GM12878 (cell line): ENCODE results near the gene SLA2. TPM values are rescaled to one million over a fixed set of nuclear protein-coding genes. Genes with fewer than 3 reads are reported as not detected.

ENCODE experiments used
- ATAC-seq: fragments of 200-7000 bp; cut with Tn5 transposase; 3 replicates; pipeline ENCODE4 v1.9.1; 2020; ENCODE audit warnings: mild to moderate bottlenecking, moderate library complexity
- BruUV-seq: library from RNA; stranded (reverse); fragments of 400-500 nt; replicated peaks from 2 replicates; lab custom pipeline; 2021; lab: Mats Ljungman, UMichigan
- CTCF ChIA-PET: fragments of 300-600 bp; sonication (Branson Sonifier 250); formaldehyde crosslinking; extraction: SDS; loops from one replicate; lab custom pipeline; 2021; ENCODE audit warnings: inconsistent platforms; lab: Yijun Ruan, JAX
- POLR2A ChIA-PET: fragments of 350-600 bp; formaldehyde crosslinking; extraction: SDS; loops from one replicate; lab custom pipeline; 2021; ENCODE audit warnings: inconsistent platforms; lab: Charles Lee
- RAD21 ChIA-PET: fragments of 300-600 bp; sonication (Branson Sonifier 250); formaldehyde crosslinking; loops from one replicate; lab custom pipeline; 2023; ENCODE audit warnings: antibody characterized with exemption; ENCODE audit not compliant: unreplicated experiment; lab: Charles Lee
- SMC1A ChIA-PET: fragments of 300-600 bp; sonication (Branson Sonifier 250); formaldehyde crosslinking; loops from one replicate; lab custom pipeline; 2023; ENCODE audit not compliant: unreplicated experiment, uncharacterized antibody; lab: Charles Lee
- DNase-seq: peaks from one replicate; pipeline ENCODE4 v3.0.0-alpha.2; 2011; ENCODE audit warnings: low read depth, low spot score
- FAIRE-seq: peaks from 3 replicates; lab custom pipeline; 2011; peaks lifted over from hg19 to GRCh38; lab: Jason Lieb, UNC
- H2AFZ ChIP-seq: 2 replicates; pipeline ENCODE4 v1.6.0; 2011; ENCODE audit warnings: low read depth, low read length, control low read depth; ENCODE audit not compliant: control insufficient read depth
- H3K27ac ChIP-seq: 2 replicates; pipeline ENCODE4 v1.5.1; 2011; ENCODE audit warnings: control low read depth; ENCODE audit not compliant: control insufficient read depth, insufficient read depth
- H3K27me3 ChIP-seq, 2 experiments: replicated peaks in 1 of 2; 2 replicates each; pipeline versions ENCODE4 v1.6.0 to v1.6.1; 2011; ENCODE audit warnings: low read length in 1 of 2; ENCODE audit not compliant: control insufficient read depth in 2 of 2, insufficient read depth in 2 of 2
- H3K36me3 ChIP-seq, 2 experiments: 2 replicates each; pipeline ENCODE4 v1.5.1; 2011; ENCODE audit warnings: low read length in 1 of 2; ENCODE audit not compliant: control insufficient read depth in 2 of 2, insufficient read depth in 2 of 2
- H3K4me1 ChIP-seq: 2 replicates; pipeline ENCODE4 v1.6.1; 2011; ENCODE audit warnings: mild to moderate bottlenecking, low read length, moderate library complexity, mixed read lengths; ENCODE audit not compliant: control insufficient read depth, insufficient read depth
- H3K4me2 ChIP-seq: 2 replicates; pipeline ENCODE4 v1.6.0; 2011; ENCODE audit warnings: control low read depth; ENCODE audit not compliant: control insufficient read depth, insufficient read depth
- H3K4me3 ChIP-seq: fragments of 200-600 bp; sonication (generic); 2 replicates; pipeline ENCODE4 v1.5.1; 2016
- H3K79me2 ChIP-seq: 2 replicates; pipeline ENCODE4 v1.6.0; 2011; ENCODE audit warnings: low read length; ENCODE audit not compliant: control insufficient read depth, insufficient read depth
- H3K9ac ChIP-seq: 2 replicates; pipeline ENCODE4 v1.8.0; 2011; ENCODE audit warnings: low read length, control low read depth, mixed read lengths; ENCODE audit not compliant: control insufficient read depth, insufficient read depth
- H3K9me3 ChIP-seq: replicated peaks from 3 replicates; pipeline ENCODE4 v1.5.1; 2011; ENCODE audit warnings: mild to moderate bottlenecking, low read length; ENCODE audit not compliant: control insufficient read depth, insufficient read depth
- H4K20me1 ChIP-seq: 2 replicates; pipeline ENCODE4 v1.6.0; 2011; ENCODE audit not compliant: control insufficient read depth, insufficient read depth
- BACH1 ChIP-seq: fragments of 450-650 bp; IDR thresholded peaks from 2 replicates; pipeline ENCODE4 v1.6.1; 2017; ENCODE audit warnings: mild to moderate bottlenecking, borderline replicate concordance
- CHD1 ChIP-seq: IDR thresholded peaks from 2 replicates; pipeline ENCODE4 v1.6.1; 2012; ENCODE audit warnings: low read depth, low read length, improper control_type of control experiment
- MTA2 ChIP-seq: fragments of 450-650 bp; IDR thresholded peaks from 2 replicates; pipeline ENCODE4 v1.6.1; 2016; ENCODE audit warnings: low read depth, mild to moderate bottlenecking, moderate library complexity
- SMARCA5 ChIP-seq: fragments of 450-650 bp; IDR thresholded peaks from 2 replicates; pipeline ENCODE4 v1.6.1; 2017; ENCODE audit warnings: mild to moderate bottlenecking
- WGBS: methylation state at CpG from one replicate; pipeline ENCODE4 v1.1.6; 2016; ENCODE audit warnings: low lambda C conversion rate; ENCODE audit not compliant: insufficient replicate concordance, insufficient coverage; ENCODE audit errors: missing lambda C conversion rate; 5-methylcytosine and 5-hydroxymethylcytosine counted together
- in situ Hi-C: fragments of 300-500 bp; cut with MboI; formaldehyde crosslinking; loops from 9 replicates; pipeline ENCODE4 v1.14.3; 2018; ENCODE audit warnings: mixed read lengths
- intact Hi-C: fragments of 100-400 bp; cut with micrococcal nuclease; formaldehyde crosslinking; loops from one replicate; pipeline ENCODE4 v1.14.2; 2022; ENCODE audit not compliant: unreplicated experiment
- polyA plus RNA-seq, 11 experiments: library from polyadenylated mRNA; depleted of rRNA in 4 of 11; unstranded in 6 of 11; stranded (reverse) in 5 of 11; fragments of >200 nt; fragmentation: Nextera tagmentation in 4 of 11; fragmentation: Illumina TruSeq in 1 of 11; extraction: Ambion mirVana in 4 of 11; extraction: Trizol in 1 of 11; gene quantifications; 1 replicate in 1 of 11; 2 replicates in 10 of 11; pipeline versions ENCODE4 v1.2.1 to v1.2.3, GENCODE V29; 2011 to 2016; ENCODE audit warnings: inconsistent platforms in 2 of 11, missing spikeins in 2 of 11, low read depth in 1 of 11
- total RNA-seq, 4 experiments: library from RNA; depleted of rRNA in 3 of 4; stranded (reverse); fragments of >200 nt in 3 of 4; fragmentation: Illumina TruSeq in 1 of 4; extraction: Trizol in 1 of 4; gene quantifications; 2 replicates each; pipeline versions ENCODE4 v1.2.1 to v1.2.3, GENCODE V29; 2013 to 2021
- TF ChIP-seq, protein P1 (sequence below): fragments of 450-650 bp; IDR thresholded peaks from 2 replicates; pipeline ENCODE4 v1.6.1; 2016; ENCODE audit warnings: mild to moderate bottlenecking

The SLA2 gene
- total and polyA plus RNA-seq, 10 of the 15 experiments (the other 5 are each of a cell fraction or from before 2014, with no cell fraction given): 0.29 to 3.3 (median 1.4) TPM

DNA sequence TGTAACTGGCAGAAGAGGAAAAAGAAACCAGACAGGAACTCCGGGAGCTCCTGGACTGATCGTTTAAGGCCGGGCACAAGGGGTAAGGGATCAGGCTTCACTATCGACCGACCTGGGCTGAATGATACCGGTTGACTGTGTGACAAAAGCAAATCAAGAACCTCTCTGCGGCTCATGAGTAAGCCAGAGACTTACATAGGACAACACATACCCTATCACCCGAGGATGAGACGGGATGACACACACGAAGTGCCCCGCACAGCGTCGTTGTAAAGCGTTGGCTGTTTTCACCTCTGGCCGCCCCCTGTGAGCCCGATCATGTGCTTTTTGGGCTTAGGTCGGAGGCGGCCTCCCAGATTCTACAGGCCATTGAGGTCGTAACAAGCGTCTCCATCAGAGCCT is 73.3 kb downstream of the SLA2 start (continued):
- TF ChIP-seq, protein P1, sequence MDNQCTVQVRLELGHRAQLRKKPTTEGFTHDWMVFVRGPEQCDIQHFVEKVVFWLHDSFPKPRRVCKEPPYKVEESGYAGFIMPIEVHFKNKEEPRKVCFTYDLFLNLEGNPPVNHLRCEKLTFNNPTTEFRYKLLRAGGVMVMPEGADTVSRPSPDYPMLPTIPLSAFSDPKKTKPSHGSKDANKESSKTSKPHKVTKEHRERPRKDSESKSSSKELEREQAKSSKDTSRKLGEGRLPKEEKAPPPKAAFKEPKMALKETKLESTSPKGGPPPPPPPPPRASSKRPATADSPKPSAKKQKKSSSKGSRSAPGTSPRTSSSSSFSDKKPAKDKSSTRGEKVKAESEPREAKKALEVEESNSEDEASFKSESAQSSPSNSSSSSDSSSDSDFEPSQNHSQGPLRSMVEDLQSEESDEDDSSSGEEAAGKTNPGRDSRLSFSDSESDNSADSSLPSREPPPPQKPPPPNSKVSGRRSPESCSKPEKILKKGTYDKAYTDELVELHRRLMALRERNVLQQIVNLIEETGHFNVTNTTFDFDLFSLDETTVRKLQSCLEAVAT: peak; percentile 79; the same call in 1 of the 2 replicates
- TF ChIP-seq MTA2 (no peak), BACH1 (0 out of 2 replicates have a peak, but pooled peaks have one; percentile 26)
- TF ChIP-seq, all 136 proteins: peak for 10

DNA sequence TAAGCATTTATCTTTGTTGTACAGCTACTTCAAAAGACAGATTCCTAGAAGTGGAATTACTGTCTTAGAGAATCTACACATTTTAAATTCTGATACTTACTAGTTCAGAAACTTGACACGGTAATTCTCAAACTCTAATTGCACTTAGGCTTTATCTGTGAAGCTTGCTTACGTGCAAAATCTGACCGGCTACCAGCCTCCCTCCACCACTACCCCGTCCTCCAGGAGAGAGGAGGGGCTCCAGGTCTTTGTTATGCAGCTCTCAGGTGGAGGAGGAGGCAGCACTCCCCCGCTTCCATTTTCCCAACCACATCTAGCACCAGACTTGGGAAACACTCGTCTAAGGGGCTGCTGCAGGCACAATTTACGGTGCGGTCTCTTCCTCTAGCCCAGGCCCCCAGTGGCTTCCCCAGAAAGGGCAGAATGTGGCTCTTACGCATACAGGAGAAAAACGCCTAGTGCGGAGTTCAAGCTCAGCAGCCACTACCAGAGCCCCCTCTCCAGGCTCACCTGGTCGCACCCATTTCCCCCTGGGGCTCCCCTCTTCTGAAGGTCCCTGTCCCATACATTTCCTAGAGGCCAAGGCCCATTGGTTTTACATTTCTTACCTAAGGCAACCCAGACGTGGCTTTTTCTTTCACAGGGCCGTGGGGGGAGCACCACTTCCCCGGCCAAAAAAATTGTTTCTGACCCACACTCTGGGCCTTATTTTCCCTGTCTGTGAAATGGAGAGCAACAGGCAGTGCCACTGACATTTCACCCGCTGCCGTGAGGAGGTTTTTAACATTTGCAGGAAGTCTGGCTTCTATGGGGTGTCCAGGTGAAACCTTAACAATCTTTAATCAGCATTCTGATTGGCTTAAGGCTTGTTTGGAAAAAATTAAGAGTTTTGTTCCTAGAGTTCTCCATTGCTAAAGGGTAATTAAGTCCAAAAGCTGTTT is 74.2 kb downstream of the SLA2 start:
- BruUV-seq: no TSS peak
- POLR2A ChIA-PET: interaction anchor here (0.6 to 10.1 kb wide), 15 partner anchors 10 to 913 kb away, joined by 3 to 87 read pairs (median 4); partner anchors contain the start of genes MROH8, NDRG3, RAB5IF and RPN2
- Histone ChIP-seq H3K4me1 (peaks cover 5% of the 10 kb centered on the region), H3K27ac (peak overlapping the region; percentile 63), H3K9ac (peak overlapping the region; percentile 97), H3K9me3 (no peaks in the 10 kb centered on the region), H3K79me2 (peaks cover 34% of the 10 kb centered on the region), H3K4me3 (peak overlapping the region; percentile 84), H3K27me3 (no peaks in the 10 kb centered on the region), H3K4me2 (peak overlapping the region; percentile 79), H4K20me1 (peaks cover 4% of the 10 kb centered on the region; the same call in 1 of the 2 replicates), H2AFZ (peak overlapping the region; percentile 75), H3K36me3 (peaks cover 0 to 6% of the 10 kb centered on the region in 2 experiments; a peak in 1 of 4 replicates)
- no peak for DNase-seq
- FAIRE-seq: no peak
- SMC1A ChIA-PET: interaction anchor here (0.6 to 8.2 kb wide), 7 partner anchors 10 to 879 kb away, joined by 3 to 98 read pairs (median 6); partner anchors contain the start of gene RAB5IF
- CTCF ChIA-PET: interaction anchor here (0.7 to 9.0 kb wide), 10 partner anchors 13 to 312 kb away, joined by 3 to 94 read pairs (median 6); partner anchors contain the start of gene RAB5IF
- RAD21 ChIA-PET: interaction anchor here (0.8 to 9.0 kb wide), 6 partner anchors 13 to 292 kb away, joined by 3 to 93 read pairs (median 6); partner anchors contain the start of gene RAB5IF
- in situ Hi-C loops: no loop called here
- no peak for ATAC-seq
- WGBS: 72% methylated on average over 16 of the region's 17 CpGs
- TF ChIP-seq CHD1: 0 out of 2 replicates have a peak, but pooled peaks have one; percentile 7
- TF ChIP-seq SMARCA5: no peak
- intact Hi-C loops: loop anchor here (10.0 kb wide), 1 partner anchor 107 kb away; no protein-coding TSS in a partner anchor
